ENCODE measurements around the gene NR4A1.

NR4A1 gene

GRCh38 chr12:52019113-52019770 lies 32.0 kb upstream of the NR4A1 start:
- DNase-seq, result no peak

DNA sequence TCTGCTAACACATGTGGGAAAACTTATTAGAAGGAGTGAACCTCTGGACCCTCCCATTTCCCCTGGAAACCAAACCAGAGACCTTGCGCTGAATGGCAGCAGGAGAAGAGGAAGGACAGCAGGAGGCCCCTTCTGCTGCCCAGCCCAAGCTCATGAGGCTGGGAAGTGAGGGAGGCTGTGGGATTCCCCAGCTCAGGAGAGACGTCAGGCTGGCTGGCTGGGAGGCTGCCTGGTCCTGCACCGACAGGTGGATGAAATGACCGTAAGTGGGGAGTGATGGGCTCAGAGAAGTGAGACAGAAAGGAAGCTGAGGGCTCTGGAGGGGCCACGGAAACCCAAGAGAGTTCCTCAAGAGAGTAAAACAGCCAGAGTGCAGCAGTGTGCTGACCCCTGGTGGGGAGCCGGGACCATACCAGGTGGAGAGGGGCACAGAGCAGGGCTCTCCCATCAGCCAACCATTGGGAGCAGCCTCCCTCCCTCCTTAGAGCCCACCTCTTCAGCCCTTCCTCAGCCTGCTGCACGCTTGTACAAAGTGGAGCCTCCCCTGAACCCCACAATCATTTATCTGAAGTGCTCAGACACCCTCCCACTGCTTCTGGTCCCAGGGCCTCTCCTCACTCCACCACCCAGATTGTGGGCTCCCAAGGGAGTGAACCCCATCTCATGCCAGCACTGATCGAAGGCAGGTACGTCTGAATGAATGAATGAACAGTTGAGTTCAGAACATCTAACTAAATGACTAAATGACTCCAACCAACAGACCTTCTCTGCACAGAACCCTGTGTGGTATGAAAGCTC lies 30.5 kb upstream of the NR4A1 start:
- peak; percentile 43 for DNase-seq

- DNase-seq, result no peak
These were observed 28.4 kb upstream of the NR4A1 start for GRCh38 chr12:52022841-52023181.

DNA sequence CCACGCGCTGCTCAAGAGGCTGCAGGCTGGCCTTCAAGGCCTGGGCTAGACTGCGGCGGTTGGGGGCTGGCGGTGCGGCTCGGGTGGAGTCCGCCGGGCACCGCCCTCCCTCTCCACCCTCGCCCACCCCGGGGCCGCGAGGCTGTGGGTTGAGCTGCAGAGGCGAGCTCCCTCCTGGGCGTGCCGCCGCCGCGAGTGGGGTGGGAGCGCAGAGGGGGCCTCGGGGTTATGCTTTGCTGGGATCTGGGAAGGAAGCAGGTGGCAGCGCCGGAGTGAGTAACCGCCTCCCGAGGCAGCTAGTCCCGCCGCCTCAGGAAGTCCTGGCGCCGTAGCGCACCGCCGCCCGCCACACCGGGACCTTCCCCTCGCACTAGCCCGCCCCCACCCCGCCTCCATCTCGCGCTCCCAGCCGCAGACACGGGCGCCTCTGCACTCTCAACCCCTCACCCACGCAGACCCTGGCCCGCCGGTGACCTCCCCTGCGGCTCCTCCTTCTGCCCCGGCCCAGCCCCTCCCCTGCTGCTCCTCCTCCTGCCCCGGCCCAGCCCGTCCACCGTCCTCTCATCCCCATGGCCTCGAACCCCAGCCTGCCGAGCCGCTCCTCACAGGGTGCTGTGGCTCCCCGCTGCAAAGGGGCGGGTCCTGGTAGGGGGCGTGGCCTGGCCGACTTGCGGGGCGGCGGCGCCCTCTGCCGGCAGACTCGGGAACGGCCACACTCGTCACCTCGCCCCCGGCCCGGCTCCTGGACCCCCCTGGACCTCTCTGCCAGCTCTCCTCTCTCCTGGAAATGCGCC lies 27.9 kb upstream of the NR4A1 start:
- DNase-seq, result peak; percentile 63

DNA sequence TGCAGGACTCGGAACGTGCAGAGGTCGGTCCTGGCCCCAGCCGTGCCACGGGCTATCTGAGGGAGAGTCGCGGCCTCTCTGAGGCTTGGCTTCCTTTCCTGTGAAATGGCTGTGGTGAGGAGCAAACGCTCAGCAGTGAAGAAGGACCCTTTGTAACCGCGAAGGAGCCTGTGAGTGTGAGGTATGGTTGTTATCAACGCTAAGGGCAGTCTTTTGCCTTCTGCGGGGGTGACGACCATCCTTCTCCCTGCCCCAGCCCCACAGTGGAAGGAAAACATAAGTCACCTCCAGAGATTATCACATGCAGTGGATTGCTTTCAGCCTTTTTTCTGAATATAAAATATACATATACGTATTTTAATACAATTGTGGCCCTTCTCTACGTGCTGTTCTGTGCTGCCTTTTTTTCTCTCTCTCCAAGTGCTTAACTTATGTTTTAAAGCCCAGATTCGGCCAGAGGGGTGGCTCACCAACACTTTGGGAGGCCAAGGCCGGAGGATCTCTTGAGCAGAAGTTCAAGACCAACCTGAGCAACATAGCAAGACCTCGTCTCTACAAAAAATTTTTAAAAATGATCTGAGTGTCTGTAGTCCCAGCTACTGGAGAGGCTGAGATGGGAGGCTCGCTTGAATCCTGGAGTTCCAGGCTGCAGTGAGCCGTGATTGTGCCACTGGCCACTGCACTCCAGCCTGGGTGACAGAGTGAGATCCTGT lies 27.1 kb upstream of the NR4A1 start:
- no peak for DNase-seq

DNA sequence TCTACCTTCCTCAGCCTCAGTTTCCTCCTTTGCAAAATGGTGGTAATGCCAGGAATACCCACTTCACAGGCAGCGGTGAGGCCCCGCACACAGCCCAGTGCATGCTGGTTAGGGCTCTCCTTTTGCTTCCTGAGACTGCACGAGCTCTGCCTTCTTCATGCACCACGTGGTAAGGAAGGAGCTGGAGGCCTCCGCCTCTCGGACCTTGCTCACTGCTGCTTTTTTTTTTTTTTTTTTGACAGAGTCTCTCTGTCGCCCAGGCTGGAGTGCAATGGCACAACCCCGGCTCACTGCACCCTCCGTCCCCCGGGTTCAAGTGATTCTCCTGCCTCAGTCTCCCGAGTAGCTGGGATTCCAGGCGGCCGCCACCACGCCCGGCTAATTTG lies 26.4 kb upstream of the NR4A1 start:
- no peak for DNase-seq

DNA sequence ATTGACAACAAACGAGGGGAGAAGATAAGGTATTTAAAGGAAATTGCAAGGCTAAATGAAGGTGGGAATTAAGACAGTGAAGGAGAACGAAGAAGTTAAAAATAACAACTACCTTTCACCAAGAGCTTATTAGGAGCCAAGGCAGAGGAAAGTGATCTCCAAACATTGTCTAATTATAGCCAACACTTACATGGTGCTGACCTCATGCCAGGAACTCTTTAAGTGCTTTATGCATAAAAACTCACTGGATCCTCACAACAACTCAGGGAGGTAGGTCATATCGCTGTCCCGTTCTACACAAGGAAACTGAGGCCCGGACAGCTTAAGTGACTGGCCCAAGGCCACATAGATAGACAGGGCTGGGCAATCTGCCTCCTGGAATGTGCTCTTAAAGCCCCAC lies 25.0 kb upstream of the NR4A1 start:
- DNase-seq, result no peak

DNA sequence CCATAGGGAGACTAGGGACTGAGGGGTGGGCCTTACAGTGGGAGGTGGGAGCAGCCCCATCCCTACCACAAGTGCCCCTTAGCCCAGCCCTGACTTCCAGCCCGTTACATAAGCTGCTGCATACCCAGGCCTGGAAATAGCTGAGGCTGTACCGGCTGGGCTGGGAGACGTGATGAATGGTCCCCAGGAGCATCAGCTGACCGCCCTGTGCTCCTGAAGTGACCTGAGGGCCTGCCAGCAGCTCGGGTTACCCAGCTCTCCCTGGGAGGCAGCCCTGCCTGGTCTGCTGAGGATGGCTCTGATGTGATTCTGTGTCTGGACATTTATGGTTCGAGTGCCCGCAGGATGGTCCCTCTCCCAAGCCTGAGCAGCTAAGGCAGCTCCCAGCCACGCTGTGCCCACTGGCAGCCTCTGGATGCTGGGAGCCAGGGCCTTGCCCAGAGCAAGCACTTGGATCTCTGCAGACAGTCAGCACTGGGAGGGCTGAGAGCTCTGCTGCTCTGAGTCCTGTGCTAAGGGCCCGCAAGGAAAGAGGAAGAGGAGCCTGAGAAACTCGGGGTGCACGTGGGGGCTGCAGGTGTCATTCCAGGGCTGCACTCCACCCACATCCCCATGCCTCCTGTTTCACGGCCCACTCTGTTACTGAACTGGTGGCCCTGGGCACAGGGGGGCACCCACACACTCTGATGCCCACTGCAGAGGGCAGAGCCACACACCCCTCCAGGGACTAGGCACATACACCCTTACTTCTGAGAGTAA lies 24.0 kb upstream of the NR4A1 start:
- DNase-seq, result no peak

GRCh38 chr12:52029685-52030084 lies 21.6 kb upstream of the NR4A1 start:
- no peak for DNase-seq

GRCh38 chr12:52032446-52032803 lies 18.8 kb upstream of the NR4A1 start:
- peak; percentile 48 for DNase-seq

GRCh38 chr12:52032804-52033445 lies 18.3 kb upstream of the NR4A1 start:
- DNase-seq, result peak; percentile 98

DNA sequence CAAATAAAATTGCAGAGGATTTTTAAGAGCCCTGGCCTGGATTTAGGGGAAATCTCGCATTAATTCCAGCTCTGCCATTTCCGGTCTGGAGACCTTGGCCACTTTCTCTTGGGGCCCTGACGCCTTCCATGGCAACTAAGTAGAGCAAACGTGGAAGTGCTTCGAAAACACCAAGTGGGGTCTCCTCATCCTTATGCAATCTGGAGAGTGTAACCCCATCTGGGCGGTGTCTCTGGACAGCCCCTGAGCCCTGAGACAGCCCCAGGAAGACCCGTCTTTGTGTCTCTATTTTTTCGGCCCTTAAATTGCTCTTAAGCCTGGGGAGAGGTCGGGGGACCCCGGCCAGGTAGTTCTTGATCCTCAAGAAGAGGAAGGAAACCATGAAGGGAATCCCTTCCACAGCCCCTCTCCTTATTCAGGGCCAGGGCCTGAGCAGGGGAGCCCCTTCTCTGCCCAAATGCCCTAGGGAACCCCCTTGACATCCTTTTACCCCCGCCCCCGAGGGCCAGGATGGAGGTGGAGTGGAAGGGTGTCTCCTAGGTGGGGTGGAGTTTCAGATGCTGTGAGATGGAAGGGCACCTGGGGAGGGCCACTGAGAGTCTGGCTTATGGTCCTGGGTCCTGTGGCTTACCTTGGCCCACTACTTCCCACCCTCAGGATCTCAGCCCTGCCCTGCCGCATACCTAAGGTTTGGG lies 17.6 kb upstream of the NR4A1 start:
- no peak for DNase-seq

DNA sequence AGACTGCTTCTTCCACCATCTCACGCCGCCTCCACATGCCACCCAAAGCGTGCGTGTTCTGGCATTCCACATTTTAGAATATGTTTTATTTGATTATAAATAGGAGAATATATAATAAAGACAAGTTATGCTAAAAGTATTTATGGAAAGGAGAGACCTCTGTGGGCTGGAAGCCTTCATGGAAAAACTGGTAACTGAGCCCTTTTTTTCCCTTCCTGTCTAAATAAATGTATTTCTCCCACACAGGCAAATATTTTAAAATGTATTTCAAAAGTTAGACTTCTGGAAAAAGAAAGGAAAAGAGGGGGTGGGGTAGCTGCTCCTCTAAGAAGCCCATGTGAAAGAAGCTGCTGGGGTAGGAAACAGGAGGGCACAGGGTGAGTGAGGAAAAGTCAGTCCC lies 16.1 kb upstream of the NR4A1 start:
- no peak for DNase-seq

DNA sequence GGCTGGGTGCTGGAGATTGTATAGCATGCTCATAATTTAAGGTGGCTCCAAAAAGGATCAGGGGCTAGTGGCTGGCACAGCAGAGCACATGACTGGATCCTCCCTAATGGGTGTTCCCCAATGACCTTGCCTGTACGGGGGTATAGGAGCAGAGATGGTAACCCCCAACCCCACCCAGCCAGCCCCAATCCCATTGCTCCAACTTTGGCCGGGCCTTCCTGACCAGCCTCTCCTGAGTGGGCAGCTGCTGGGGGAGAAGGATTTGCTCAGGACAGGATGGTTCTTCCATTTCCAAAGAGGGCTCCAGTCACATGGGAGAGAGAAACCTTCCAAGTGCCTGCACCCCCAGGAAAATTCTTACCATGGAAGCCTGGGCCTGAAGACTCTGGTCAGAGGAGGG lies 15.3 kb upstream of the NR4A1 start:
- no peak for DNase-seq

DNA sequence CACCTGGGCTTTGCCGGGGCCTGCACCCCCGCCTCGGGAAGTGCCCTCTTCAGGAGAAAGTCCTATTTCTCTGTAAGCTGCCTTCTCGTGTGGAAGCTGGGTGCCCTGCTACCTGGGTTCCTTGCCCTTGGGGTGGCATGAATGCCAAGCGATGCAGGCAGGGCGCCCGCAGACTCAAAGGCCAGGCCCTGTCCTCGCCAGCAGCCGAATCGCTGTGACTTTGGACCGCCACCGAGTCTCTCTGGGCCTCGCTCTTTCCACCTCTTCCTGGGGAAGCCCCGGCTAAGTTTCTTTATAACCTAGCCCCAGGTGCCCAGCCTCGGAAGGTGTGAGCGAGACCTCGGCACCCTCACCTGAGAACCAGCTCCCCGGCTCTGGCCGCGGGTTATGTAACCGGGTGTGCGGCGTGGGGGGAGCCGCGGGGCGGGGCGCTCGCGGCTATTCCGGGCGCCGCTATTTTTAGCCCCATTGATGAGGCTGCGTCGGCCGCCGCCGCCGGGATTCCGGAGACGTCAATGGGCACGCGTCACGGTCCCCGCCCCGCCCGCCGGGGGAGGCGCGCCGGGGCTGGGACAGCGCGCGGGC lies 14.6 kb upstream of the NR4A1 start:
- peak; percentile 78 for DNase-seq

DNA sequence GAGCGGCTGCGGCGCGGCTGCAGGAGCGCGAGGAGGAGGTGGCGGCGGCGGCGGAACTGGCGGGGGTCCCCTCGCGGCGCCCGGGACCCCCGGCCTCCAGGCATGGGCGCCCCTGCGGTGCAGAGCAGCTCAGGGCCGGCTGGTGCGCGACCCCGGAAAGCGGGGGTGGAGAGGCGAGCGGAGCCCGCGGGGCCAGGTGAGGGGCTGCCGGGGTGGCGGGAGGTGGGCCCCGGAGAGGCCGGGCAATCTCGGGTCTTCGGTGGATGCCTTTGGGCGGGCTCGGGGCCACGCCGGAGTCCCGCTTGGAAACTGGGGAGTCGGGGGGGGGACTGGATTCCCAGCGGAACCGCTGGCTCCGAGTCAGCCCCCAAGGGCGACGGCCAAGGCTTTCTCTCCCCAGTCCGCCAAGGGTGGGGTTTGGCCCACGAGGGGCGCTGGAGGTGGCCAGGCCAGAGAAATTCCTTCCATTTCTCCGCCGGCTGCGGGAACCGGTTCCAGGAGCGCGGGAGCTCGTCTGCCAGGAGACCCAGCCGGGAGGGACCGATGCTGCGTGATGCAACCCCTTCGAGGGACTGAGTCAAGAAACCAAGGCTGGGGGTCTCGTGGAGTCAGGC lies 13.9 kb upstream of the NR4A1 start:
- peak; percentile 41 for DNase-seq

- no peak for DNase-seq
These were observed 12.8 kb upstream of the NR4A1 start for GRCh38 chr12:52038447-52038846.

- no peak for DNase-seq
These were observed 10.2 kb upstream of the NR4A1 start for GRCh38 chr12:52041035-52041434.

DNA sequence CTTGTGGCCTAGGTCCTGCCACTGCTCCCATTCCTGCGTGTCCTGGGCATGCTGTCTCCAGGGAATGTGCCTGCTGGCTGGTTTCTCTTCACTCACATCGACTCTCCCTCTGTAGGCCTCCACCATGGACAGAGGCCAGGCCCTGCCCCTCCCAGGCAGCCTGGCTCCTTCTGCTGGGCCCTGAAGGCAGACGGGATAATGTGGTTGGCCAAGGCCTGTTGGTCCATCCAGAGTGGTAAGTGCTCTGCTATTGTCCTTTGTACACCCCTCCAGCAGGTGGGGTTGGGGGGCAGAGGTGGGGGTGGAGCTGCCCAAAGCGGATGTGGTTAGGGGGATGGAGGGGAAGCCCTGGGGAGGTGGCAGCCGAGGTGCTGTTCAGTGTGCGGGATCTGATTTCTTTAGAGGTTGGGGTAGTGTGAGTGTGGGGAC lies 9.5 kb upstream of the NR4A1 start:
- DNase-seq, result no peak

GRCh38 chr12:52042706-52043385 lies 8.4 kb upstream of the NR4A1 start:
- no peak for DNase-seq

Data from HCEC 1CT (cell line).